Inflammatory macrophage (primary cell): ENCODE data around the gene GLMP.

Experiments
- DNase-seq, 2 donors: peaks; one replicate each; pipeline ENCODE4 v3.0.0-alpha.2; 2020 to 2022

Gene GLMP

GRCh38 chr1:156286061-156286460 is 9.4 kb downstream of the GLMP start:
- DNase-seq: no peak

GRCh38 chr1:156285437-156285836 is 10.0 kb downstream of the GLMP start:
- DNase-seq: no peak

GRCh38 chr1:156284757-156285156 is 10.7 kb downstream of the GLMP start:
- DNase-seq: peak; percentile 38 to 51

- no peak for DNase-seq
Measured at GRCh38 chr1:156284112-156284511, 11.4 kb downstream of the GLMP start, which contains the start of gene TMEM79. Gene TMEM79 (plus strand): TSS chr1:156284325. CDS start chr1:156285227, 902 bp downstream.

GRCh38 chr1:156283521-156283920 is 12.0 kb downstream of the GLMP start:
- peak; percentile 18 to 45 for DNase-seq

GRCh38 chr1:156282479-156283222 is 12.8 kb downstream of the GLMP start, which contains the start of gene SMG5:
Gene SMG5 (minus strand): TSS chr1:156282825. CDS start chr1:156282680, 145 bp downstream.
- DNase-seq: peak; percentile 99

GRCh38 chr1:156281693-156282478 is 13.6 kb downstream of the GLMP start:
- DNase-seq: peak; percentile 70 to 86

GRCh38 chr1:156281281-156281680 is 14.2 kb downstream of the GLMP start:
- DNase-seq: peak; percentile 61 to 80

- DNase-seq: no peak
Measured at GRCh38 chr1:156279837-156280236, 15.6 kb downstream of the GLMP start.

- DNase-seq: peak; percentile 28 to 30
Measured at GRCh38 chr1:156276966-156277381, 18.5 kb downstream of the GLMP start.

GRCh38 chr1:156276532-156276931 is 18.9 kb downstream of the GLMP start:
- peak; percentile 41 to 82 for DNase-seq

- DNase-seq: no peak
Measured at GRCh38 chr1:156270314-156270713, 25.2 kb downstream of the GLMP start.

GRCh38 chr1:156268336-156268735 is 27.1 kb downstream of the GLMP start:
- no peak for DNase-seq

- no peak for DNase-seq
Measured at GRCh38 chr1:156266051-156266450, 29.4 kb downstream of the GLMP start.

- DNase-seq: no peak
Measured at GRCh38 chr1:156263288-156263655, 32.2 kb downstream of the GLMP start.

GRCh38 chr1:156262461-156263287 is 32.8 kb downstream of the GLMP start:
- DNase-seq: no peak

GRCh38 chr1:156260896-156261295 is 34.6 kb downstream of the GLMP start:
- DNase-seq: no peak

GRCh38 chr1:156259805-156260204 is 35.7 kb downstream of the GLMP start:
- DNase-seq: no peak

- DNase-seq: no peak
Measured at GRCh38 chr1:156258859-156259258, 36.6 kb downstream of the GLMP start.

GRCh38 chr1:156257711-156258110 is 37.8 kb downstream of the GLMP start:
- no peak for DNase-seq

- no peak for DNase-seq
Measured at GRCh38 chr1:156253634-156254033, 41.8 kb downstream of the GLMP start.

GRCh38 chr1:156251527-156251926 is 44.0 kb downstream of the GLMP start:
- DNase-seq: no peak

- no peak for DNase-seq
Measured at GRCh38 chr1:156249593-156249992, 45.9 kb downstream of the GLMP start.
